Measurements from ENCODE around the gene STPG3.

STPG3 gene

DNA sequence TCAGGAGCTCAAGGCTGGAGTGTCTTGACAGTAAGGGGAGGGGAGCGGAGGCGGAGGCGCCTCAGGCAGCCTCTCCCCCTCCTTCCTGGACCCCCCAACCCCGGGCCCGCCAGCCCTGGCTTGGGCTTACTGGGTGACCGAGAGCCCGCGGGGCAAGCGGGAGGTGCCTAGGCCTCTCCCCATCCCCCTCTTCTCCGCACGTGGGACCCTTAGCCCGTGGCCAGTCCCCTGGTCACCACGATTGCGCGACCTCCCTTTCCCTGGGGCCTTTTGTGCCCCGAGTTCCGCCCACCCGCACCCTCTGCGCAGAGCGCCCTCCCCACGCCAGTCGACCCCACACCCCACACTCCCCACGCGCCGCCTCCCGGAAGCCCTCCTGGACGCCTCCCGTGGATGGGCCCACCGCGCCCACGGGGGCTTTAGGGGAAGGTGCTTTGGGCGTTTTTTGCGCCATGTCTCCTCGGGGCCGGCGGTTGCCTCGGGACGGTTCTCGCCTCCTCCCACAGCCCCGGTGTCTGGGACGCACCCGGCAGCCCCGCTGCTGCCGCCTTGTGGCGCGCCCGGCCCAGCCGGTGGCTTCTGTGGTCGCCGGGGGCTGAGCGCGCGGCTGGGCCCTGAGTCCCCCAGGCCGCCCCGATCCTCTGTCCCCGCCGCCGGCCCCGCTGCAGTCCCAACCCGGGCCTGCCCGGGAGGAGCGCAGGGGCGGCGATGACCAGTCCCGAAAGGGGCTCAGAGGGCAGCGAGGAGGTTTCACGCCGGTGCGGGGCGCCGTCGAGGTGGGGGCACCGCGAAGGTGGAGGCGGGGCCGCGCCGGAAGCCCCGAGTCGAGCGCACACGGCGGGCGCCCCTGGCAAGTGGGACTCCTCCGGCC lies 29.6 kb downstream of the STPG3 start:
- no peak for DNase-seq (ENCODE audit: low read depth)

GRCh38 chr9:137281345-137282116 lies 30.4 kb downstream of the STPG3 start:
- DNase-seq (ENCODE audit: low read depth) = no peak

- DNase-seq (ENCODE audit: low read depth) = no peak
Measured at GRCh38 chr9:137286975-137287383, 35.9 kb downstream of the STPG3 start.

DNA sequence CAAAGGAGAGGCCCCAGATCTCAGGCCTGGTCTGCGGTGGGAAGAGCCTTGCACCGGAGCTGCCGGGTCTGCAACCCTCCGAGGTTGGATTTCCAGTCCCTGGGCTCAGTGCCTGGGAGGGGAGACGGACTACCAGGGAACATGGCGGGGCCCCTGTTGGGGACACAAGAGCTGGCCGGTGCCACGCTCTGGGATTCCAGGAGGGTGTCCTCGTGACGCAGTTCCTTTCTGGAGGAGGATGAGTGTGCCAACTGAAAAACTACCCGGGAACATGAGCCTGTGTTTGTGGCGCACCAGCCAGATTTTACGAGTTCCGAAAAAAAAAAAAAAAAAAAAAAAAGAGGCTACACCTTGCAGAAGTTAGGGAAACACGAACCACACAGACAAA lies 42.0 kb downstream of the STPG3 start:
- DNase-seq (ENCODE audit: low read depth) = no peak

- DNase-seq (ENCODE audit: low read depth) = no peak
Measured at GRCh38 chr9:137293482-137294090, 42.5 kb downstream of the STPG3 start.

DNA sequence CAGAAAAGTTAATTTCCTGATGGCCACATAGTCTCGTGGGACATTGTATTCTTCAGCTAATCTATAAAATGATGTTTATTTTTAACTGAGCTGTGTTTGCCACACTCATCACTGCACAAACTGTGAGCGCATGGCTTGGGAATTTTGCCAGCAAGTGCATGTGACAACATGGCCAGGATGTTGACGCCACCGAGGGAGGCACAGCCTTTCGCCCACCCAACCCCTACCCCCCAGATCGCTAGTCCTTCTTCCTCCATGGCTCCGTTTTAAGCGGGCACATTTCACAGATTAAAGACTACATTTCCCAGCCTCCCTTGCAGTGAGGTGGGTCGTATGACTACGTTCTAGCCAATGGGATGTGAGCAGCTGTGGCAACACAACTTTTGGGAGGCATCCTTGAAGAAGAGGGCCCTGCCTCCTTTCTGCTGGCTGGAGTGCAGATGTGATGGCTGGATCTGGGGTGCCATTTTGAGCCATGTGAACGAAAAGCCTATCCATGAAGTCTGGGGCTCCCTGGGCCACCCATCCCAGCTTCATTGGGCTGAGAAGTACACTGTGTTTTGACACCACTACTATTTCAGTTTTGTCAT lies 43.1 kb downstream of the STPG3 start:
- no peak for DNase-seq (ENCODE audit: low read depth)

DNA sequence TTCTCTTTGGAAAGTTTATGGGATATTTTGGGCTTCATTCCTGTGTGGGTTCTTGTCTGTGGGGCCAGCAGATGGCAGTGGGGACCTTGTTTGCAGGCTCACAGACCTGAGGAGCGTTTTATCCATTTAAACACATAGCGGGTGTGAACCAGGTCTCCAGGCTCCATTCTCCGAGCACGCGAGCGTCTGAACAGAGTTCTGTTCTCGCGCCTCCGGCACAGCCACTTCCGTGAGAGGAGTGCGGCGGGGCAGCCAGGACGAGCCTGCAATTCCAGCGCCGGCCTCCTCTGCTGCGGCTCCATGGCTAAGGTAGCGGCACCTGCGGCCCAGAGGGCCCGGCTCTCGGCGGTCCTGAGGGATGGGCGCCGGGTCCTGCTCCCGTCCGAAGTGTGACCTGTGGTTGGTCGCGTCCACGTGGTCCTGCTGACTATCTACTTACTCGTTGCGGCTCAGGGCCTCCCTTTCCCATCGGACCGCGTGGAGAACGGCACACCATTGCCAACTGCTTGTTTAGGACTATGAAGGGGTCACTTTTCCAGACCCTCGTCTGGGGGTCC lies 43.7 kb downstream of the STPG3 start:
- no peak for DNase-seq (ENCODE audit: low read depth)

DNA sequence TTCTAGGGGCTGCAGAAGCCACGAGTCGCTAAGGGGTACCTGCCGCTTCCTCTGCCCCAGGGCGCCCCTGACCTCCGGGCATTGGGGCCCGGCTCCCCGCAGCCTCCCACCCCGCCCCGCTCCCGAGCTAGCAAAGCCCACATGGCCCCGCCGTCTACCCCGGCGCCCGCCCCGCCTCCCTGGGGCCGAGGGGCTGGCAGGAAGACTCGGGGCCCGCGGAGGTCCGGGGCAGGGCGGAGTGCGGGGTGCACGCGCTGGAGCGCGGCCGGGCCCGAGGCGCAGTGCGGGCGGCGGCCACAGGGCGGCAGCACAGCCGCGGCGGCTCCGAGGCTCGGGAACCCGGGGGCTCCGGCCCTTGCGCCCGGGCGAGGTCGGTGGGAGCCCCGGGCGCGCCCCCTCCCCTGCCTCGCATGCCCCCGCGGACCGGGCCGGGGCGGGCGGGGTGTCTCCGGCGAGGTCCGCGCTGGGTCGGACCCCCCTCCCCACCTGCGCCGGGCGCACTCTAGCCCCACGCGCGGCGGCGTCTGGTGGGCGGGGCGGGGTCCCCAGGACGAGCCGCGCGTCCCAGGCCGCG lies 44.2 kb downstream of the STPG3 start:
- DNase-seq (ENCODE audit: low read depth) = no peak

DNA sequence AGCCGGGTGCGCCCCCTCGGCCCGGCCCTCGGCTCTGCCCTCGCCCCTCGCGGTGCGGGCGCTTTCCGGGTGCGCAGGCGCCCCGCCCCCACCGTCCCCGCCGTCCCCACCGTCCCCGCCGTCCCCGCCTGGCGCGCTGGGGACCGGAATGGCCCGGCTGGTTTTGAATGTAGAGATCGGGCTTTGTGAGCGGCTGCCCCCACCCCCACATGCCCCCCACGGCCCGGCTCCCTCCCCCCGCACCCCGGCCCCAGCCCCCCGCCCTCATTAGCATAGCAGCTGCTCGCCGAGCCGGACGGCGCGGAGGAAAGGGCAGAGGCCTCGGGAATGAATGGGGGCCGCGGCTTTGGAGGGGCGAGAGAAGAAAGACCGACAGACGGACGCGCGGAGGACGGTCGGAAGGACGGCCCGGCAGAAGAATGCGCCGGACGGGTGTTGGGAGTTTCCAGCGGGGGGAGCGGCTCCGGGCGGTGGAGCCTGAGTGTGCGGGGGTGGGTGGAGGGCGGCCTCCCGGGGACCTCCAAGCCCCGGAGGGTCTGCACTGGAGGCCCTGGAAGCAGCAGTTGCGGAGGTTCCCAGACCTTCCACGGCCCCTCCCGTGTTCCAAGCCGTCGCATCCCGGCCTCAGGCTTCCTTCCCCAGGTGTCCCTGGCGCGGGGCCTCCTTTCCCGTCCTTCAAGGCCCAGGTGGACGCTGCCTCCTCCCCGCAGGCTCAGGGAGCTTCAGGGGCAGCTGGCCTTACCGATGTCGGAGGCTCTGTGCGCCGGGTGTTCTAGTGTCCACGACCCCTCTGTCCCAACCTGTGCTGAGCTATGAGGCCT lies 45.0 kb downstream of the STPG3 start:
- DNase-seq (ENCODE audit: low read depth) = no peak

DNA sequence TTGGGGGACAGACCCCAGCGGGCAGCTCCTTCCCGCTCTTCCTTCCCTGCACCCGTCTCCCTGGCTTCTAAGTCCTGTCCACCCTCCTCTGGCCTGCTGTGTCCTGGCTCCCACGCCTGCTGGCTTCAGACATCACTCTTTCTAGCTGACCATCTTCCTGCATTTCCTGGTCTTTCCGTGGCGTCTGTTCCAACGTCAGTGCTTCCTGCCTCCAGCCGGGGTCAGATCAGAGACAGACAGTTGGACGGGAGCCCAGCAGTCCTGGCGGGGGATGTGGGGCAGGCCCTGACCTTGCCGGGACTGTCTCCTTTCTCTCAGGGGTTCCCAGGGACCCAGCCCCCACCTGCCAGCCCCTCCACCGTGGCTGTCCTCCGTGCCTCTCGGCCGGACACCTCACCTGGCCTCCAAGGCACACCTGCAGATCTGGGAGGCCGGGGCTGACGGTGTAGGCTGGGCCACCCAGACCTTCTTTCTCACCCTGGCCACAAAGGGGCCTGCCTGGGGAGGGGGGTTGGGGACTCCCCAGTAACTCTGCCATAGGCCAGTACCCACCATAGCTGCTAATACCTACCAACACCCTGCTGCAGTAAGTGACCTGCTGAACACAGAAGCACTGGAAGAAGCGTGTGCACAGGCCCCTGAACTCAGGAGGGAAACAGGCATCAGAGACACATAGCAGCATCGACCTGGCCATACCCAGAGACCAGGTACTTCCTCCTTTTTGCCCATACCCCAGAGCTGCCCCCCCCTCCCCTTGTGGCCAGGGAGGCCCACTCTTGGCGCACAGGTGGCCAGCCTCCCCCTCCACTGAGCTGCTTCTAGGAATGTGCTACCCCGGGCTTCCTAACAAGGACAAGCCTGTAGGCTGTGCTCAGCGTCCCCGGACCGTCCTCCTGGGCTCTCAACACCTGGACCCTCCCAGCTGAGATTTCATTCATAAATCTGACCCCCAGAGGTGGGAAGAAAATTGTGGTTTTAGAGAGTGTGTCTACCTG lies 45.9 kb downstream of the STPG3 start:
- DNase-seq (ENCODE audit: low read depth) = no peak

DNA sequence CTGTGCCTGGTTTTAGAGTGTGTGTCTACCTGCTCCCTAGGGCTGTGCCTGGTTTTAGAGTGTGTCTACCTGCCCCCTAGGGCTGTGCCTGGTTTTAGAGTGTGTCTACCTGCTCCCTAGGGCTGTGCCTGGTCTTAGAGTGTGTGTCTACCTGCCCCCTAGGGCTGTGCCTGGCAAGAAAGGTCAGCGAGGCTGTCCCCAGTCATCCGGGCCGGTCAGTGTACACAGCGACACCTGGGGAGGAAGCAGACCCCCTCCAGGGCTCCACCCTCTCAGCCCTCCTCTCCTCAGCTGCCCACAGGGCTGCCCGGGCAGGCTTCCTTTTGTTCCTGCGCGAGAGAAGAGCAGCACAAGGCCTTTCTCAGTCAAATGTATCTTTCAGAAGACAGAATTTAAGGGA lies 46.9 kb downstream of the STPG3 start:
- no peak for DNase-seq (ENCODE audit: low read depth)

- DNase-seq (ENCODE audit: low read depth) = no peak
Measured at GRCh38 chr9:137298401-137299202, 47.5 kb downstream of the STPG3 start.

GRCh38 chr9:137299203-137299565 lies 48.1 kb downstream of the STPG3 start:
- DNase-seq (ENCODE audit: low read depth) = no peak

- no peak for DNase-seq (ENCODE audit: low read depth)
Measured at GRCh38 chr9:137299938-137300337, 48.9 kb downstream of the STPG3 start.

- DNase-seq (ENCODE audit: low read depth) = no peak
Measured at GRCh38 chr9:137300567-137301080, 49.5 kb downstream of the STPG3 start.

- DNase-seq (ENCODE audit: low read depth) = no peak
Measured at GRCh38 chr9:137301081-137301947, 50.2 kb downstream of the STPG3 start.

- DNase-seq (ENCODE audit: low read depth) = no peak
Measured at GRCh38 chr9:137302118-137302448, 51.0 kb downstream of the STPG3 start, which contains the start of gene NRARP. Gene NRARP (minus strand): TSS chr9:137302271. CDS start chr9:137301928, 343 bp downstream.
